Liver (tissue), 9 donors: ENCODE measurements around the gene MYOM3. TPM values are rescaled to one million over a fixed set of nuclear protein-coding genes. Genes with fewer than 3 reads are reported as not detected.

Experiments used
- DNase-seq: peaks from one replicate; pipeline ENCODE4 v3.0.0-alpha.2; 2017; ENCODE audit warnings: low spot score
- H3K27ac ChIP-seq, 2 donors: one replicate each; pipeline ENCODE4 v1.7.0; 2013; ENCODE audit warnings: inconsistent platforms in 2 of 2, low read length in 2 of 2, control low read depth in 1 of 2, low read depth in 1 of 2, mild to moderate bottlenecking in 1 of 2
- H3K27me3 ChIP-seq, 4 donors: one replicate each; pipeline versions ENCODE4 v1.6.1 to v1.7.0; 2013; ENCODE audit warnings: low read length in 3 of 4, inconsistent platforms in 1 of 4, mild to moderate bottlenecking in 1 of 4, moderate library complexity in 1 of 4; ENCODE audit not compliant: control insufficient read depth in 4 of 4, insufficient read depth in 4 of 4
- H3K36me3 ChIP-seq, 4 donors: one replicate each; pipeline versions ENCODE4 v1.6.1 to v1.7.0; 2013; ENCODE audit warnings: low read length in 3 of 4, mild to moderate bottlenecking in 3 of 4, low read depth in 1 of 4, moderate library complexity in 1 of 4; ENCODE audit not compliant: control insufficient read depth in 4 of 4, insufficient read depth in 3 of 4
- H3K4me1 ChIP-seq, 4 donors: one replicate each; pipeline versions ENCODE4 v1.6.1 to v1.7.0; 2013; ENCODE audit warnings: low read length in 3 of 4, mild to moderate bottlenecking in 3 of 4, moderate library complexity in 1 of 4; ENCODE audit not compliant: control insufficient read depth in 4 of 4, insufficient read depth in 4 of 4
- H3K4me3 ChIP-seq, 3 donors: one replicate each; pipeline versions ENCODE4 v1.6.1 to v1.7.0; 2013; ENCODE audit warnings: low read length in 3 of 3, control low read depth in 1 of 3, low read depth in 1 of 3, mild to moderate bottlenecking in 1 of 3
- H3K9ac ChIP-seq, 2 donors: one replicate each; pipeline ENCODE4 v1.7.0; 2013; ENCODE audit warnings: low read length in 2 of 2, mild to moderate bottlenecking in 2 of 2, moderate library complexity in 2 of 2, control low read depth in 1 of 2, low read depth in 1 of 2
- H3K9me3 ChIP-seq, 4 donors: one replicate each; pipeline versions ENCODE4 v1.6.1 to v1.7.0; 2013; ENCODE audit warnings: low read length in 3 of 4; ENCODE audit not compliant: control insufficient read depth in 4 of 4
- ATF3 ChIP-seq: IDR thresholded peaks from 2 replicates; pipeline ENCODE4 v1.6.1; 2016; ENCODE audit warnings: antibody characterized with exemption
- CTCF ChIP-seq: fragments of 150-350 bp; IDR thresholded peaks from 2 replicates; pipeline ENCODE4 v1.5.1; 2017; ENCODE audit warnings: improper control_type of control experiment, low read depth, low read length; ENCODE audit not compliant: missing input control
- EGR1 ChIP-seq, 2 donors: IDR thresholded peaks; 2 replicates each; pipeline ENCODE4 v1.6.1; 2016 to 2018; ENCODE audit warnings: antibody characterized with exemption in 2 of 2, low read depth in 2 of 2
- FOXA1 ChIP-seq: IDR thresholded peaks from 2 replicates; pipeline ENCODE4 v1.6.1; 2016; ENCODE audit warnings: antibody characterized with exemption
- FOXA2 ChIP-seq: IDR thresholded peaks from 2 replicates; pipeline ENCODE4 v1.6.1; 2016; ENCODE audit warnings: antibody characterized with exemption
- GABPA ChIP-seq, 2 donors: IDR thresholded peaks in 1 of 2; conservative IDR thresholded peaks in 1 of 2; 2 replicates each; pipeline ENCODE4 v1.6.1; 2016; ENCODE audit warnings: antibody characterized with exemption in 2 of 2, mild to moderate bottlenecking in 1 of 2, moderate library complexity in 1 of 2
- HNF4A ChIP-seq, 2 donors: conservative IDR thresholded peaks; 2 replicates each; pipeline ENCODE4 v1.6.1; 2016; ENCODE audit warnings: antibody characterized with exemption in 2 of 2, mild to moderate bottlenecking in 2 of 2
- HNF4G ChIP-seq: IDR thresholded peaks from 2 replicates; pipeline ENCODE4 v1.6.1; 2016; ENCODE audit warnings: antibody characterized with exemption
- JUND ChIP-seq, 2 donors: IDR thresholded peaks; 2 replicates each; pipeline ENCODE4 v1.6.1; 2016; ENCODE audit warnings: antibody characterized with exemption in 2 of 2
- NR2F2 ChIP-seq: IDR thresholded peaks from 2 replicates; pipeline ENCODE4 v1.6.1; 2016; ENCODE audit warnings: antibody characterized with exemption
- RAD21 ChIP-seq, 2 donors: IDR thresholded peaks; 2 replicates each; pipeline ENCODE4 v1.6.1; 2016; ENCODE audit warnings: antibody characterized with exemption in 2 of 2, mild to moderate bottlenecking in 2 of 2
- REST ChIP-seq: IDR thresholded peaks from 2 replicates; pipeline ENCODE4 v1.6.1; 2016; ENCODE audit warnings: antibody characterized with exemption, mild to moderate bottlenecking
- RXRA ChIP-seq, 2 donors: IDR thresholded peaks; 2 replicates each; pipeline ENCODE4 v1.6.1; 2017 to 2018; ENCODE audit warnings: antibody characterized with exemption in 2 of 2, mild to moderate bottlenecking in 1 of 2
- SP1 ChIP-seq: IDR thresholded peaks from 2 replicates; pipeline ENCODE4 v1.6.1; 2018; ENCODE audit warnings: antibody characterized with exemption, mild to moderate bottlenecking
- TAF1 ChIP-seq: conservative IDR thresholded peaks from 2 replicates; pipeline ENCODE4 v1.6.1; 2016; ENCODE audit warnings: antibody characterized with exemption, mild to moderate bottlenecking
- YY1 ChIP-seq: IDR thresholded peaks from 2 replicates; pipeline ENCODE4 v1.6.1; 2016; ENCODE audit warnings: antibody characterized with exemption, mild to moderate bottlenecking
- WGBS: extraction: QIAGEN DNeasy Blood & Tissue Kit; methylation state at CpG from one replicate; pipeline ENCODE4 v1.1.7; 2013; 5-methylcytosine and 5-hydroxymethylcytosine counted together
- polyA plus RNA-seq, 2 donors: library from polyadenylated mRNA; stranded (reverse) in 1 of 2; unstranded in 1 of 2; fragments of 200-250 nt in 1 of 2; fragments of >200 nt in 1 of 2; fragmentation: Nextera tagmentation in 1 of 2; extraction: Ambion mirVana in 1 of 2; gene quantifications; one replicate each; pipeline versions ENCODE4 v1.2.1 to v1.2.3, GENCODE V29; 2013 to 2015
- total RNA-seq, 2 donors: library from RNA; depleted of rRNA; stranded (reverse); fragments of >200 nt; gene quantifications; one replicate each; pipeline ENCODE4 v1.2.3, GENCODE V29; 2014
- TF ChIP-seq, protein P1 (sequence below): IDR thresholded peaks from 2 replicates; pipeline ENCODE4 v1.6.1; 2016; ENCODE audit warnings: antibody characterized with exemption
- TF ChIP-seq, protein P2 (sequence below): IDR thresholded peaks from 2 replicates; pipeline ENCODE4 v1.6.1; 2016; ENCODE audit warnings: antibody characterized with exemption
- donor health status: healthy.
- donor health status: healthy.
- donor health status: healthy.
- donor health status: healthy.
- donor health status: healthy.

Gene MYOM3
- total and polyA plus RNA-seq, 4 donors, result 0.01 to 0.17 (median 0.05) TPM; not detected in 1

DNA sequence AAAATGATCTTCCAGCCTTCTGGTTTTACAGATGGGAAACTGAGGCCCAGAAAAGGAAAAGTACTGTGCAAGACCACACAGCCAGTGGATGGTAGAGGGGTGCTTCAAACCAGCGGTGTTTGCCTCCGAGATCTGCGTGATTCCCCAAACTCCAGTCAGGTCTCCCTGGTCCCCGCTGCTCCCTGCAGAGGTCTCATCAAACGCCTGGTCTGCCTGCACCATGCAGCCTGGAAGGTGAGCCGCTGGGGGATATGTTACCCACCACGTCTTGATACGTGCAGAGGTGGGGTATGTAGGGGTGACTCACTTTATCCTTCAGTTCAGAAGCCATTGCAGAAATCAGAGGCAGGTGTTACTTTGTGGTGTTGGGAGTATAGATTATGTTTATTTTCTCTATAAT is 56.3 kb downstream of the MYOM3 start:
- Histone ChIP-seq H3K36me3 (no peaks in the 10 kb centered on the region), H3K27me3 (no peaks in the 10 kb centered on the region), H3K4me3 (no peak overlapping the region), H3K9me3 (no peaks in the 10 kb centered on the region), H3K4me1 (no peaks in the 10 kb centered on the region), H3K9ac (no peak overlapping the region), H3K27ac (no peak overlapping the region)
- 82% methylated on average over 8 of the region's 8 CpGs for WGBS
- no peak for DNase-seq
- TF ChIP-seq REST (no peak), EGR1 (IDR thresholded peaks at IDR 0.05; ENCODE audit: low read depth in 2 of 2) (no peak), RAD21 (IDR thresholded peaks at IDR 0.05) (no peak), HNF4A (conservative IDR thresholded peaks at IDR 0.05) (no peak), YY1 (no peak), NR2F2 (no peak), TAF1 (no peak), HNF4G (no peak)
- TF ChIP-seq, protein P1, sequence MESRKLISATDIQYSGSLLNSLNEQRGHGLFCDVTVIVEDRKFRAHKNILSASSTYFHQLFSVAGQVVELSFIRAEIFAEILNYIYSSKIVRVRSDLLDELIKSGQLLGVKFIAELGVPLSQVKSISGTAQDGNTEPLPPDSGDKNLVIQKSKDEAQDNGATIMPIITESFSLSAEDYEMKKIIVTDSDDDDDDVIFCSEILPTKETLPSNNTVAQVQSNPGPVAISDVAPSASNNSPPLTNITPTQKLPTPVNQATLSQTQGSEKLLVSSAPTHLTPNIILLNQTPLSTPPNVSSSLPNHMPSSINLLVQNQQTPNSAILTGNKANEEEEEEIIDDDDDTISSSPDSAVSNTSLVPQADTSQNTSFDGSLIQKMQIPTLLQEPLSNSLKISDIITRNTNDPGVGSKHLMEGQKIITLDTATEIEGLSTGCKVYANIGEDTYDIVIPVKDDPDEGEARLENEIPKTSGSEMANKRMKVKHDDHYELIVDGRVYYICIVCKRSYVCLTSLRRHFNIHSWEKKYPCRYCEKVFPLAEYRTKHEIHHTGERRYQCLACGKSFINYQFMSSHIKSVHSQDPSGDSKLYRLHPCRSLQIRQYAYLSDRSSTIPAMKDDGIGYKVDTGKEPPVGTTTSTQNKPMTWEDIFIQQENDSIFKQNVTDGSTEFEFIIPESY, result no peak

DNA sequence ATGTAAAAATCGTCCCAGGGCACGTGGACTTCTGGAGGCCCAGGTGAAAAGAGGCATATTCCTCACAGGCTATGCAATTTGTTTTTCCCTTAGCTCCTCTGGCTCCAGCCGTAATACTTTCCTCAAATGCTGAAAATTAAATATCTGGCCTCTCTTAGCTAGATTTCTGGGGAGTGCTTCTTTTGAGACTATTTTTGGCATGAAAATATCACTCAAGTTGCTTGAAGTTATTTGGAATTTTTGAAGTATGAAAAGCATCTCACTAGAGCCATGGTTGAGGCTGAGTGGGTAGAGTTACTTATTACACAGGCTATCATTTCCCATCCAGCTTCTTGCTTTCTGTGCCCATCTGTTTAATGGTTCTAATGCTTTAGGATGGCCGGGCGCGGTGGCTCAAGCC is 59.7 kb downstream of the MYOM3 start:
- no peak overlapping the region for H3K27ac ChIP-seq

More for the DNA sequence above, 59.7 kb downstream of the MYOM3 start:
- Histone ChIP-seq H3K9me3 (no peaks in the 10 kb centered on the region), H3K4me3 (no peak overlapping the region), H3K27me3 (no peaks in the 10 kb centered on the region), H3K36me3 (no peaks in the 10 kb centered on the region), H3K9ac (no peak overlapping the region), H3K4me1 (no peaks in the 10 kb centered on the region)
- TF ChIP-seq SP1 (no peak), RAD21 (IDR thresholded peaks at IDR 0.05) (no peak), JUND (IDR thresholded peaks at IDR 0.05) (no peak), REST (no peak), FOXA2 (no peak), YY1 (no peak), ATF3 (no peak), CTCF (no peak), RXRA (IDR thresholded peaks at IDR 0.05) (no peak), EGR1 (IDR thresholded peaks at IDR 0.05; ENCODE audit: low read depth in 2 of 2) (no peak), NR2F2 (no peak), FOXA1 (no peak), HNF4A (conservative IDR thresholded peaks at IDR 0.05) (no peak), GABPA (IDR thresholded peaks at IDR 0.05 in 1 of 2, conservative IDR thresholded peaks at IDR 0.05 in 1 of 2) (no peak), HNF4G (no peak), TAF1 (no peak)
- TF ChIP-seq, protein P2, sequence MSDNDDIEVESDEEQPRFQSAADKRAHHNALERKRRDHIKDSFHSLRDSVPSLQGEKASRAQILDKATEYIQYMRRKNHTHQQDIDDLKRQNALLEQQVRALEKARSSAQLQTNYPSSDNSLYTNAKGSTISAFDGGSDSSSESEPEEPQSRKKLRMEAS, result no peak
- TF ChIP-seq, protein P1, result no peak
- WGBS, result 78% methylated on average over 6 of the region's 6 CpGs
- no peak for DNase-seq
